ENCODE data around the gene NANP. TPM values are rescaled to one million over a fixed set of nuclear protein-coding genes. Genes with fewer than 3 reads are reported as not detected.
"Not testable (repeated sequence)": the region's sequence is repeated elsewhere in the genome, so short reads cannot be mapped to it uniquely, and the experiment has no call there.

NANP gene
- total and polyA plus RNA-seq, 5 experiments from 2014 or later: 0.41 to 1.6 (median 0.97) TPM

- no peak for ATAC-seq
- no peak for DNase-seq
- H3K27me3 Mint-ChIP-seq: no peaks in the 10 kb centered on the region
- H3K4me3 Mint-ChIP-seq: no peak overlapping the region
- peaks cover 0 to 7% (median 5%) of the 10 kb centered on the region in 4 donors for H3K4me1 Mint-ChIP-seq
- peak overlapping the region in 1 of 10 donors; percentile 62 for H3K27ac Mint-ChIP-seq
- peaks cover 5 to 11% (median 11%) of the 10 kb centered on the region in 3 donors for H3K36me3 Mint-ChIP-seq
- peaks cover 0 to 5% (median 2%) of the 10 kb centered on the region in 9 donors for H3K9me3 Mint-ChIP-seq
- POLR2A ChIA-PET: no interaction called here
Measured at GRCh38 chr20:25629816-25630499, 6.1 kb upstream of the NANP start.

GRCh38 chr20:25626779-25627178, 3.0 kb upstream of the NANP start:
- H3K27ac Mint-ChIP-seq: peak overlapping the region in 2 of 10 donors; percentile 52 to 79
- no peaks in the 10 kb centered on the region for H3K27me3 Mint-ChIP-seq
- ATAC-seq (no peak), DNase-seq (no peak)
- H3K4me1 Mint-ChIP-seq: peaks cover 16 to 22% (median 18%) of the 10 kb centered on the region in 4 donors
- H3K9me3 Mint-ChIP-seq: peaks cover 0 to 5% (median 2%) of the 10 kb centered on the region in 9 donors
- peaks cover 2 to 5% (median 3%) of the 10 kb centered on the region in 3 donors for H3K36me3 Mint-ChIP-seq
- peak overlapping the region in 1 of 10 donors; percentile 34 for H3K4me3 Mint-ChIP-seq
- POLR2A ChIA-PET: no interaction called here

GRCh38 chr20:25624500-25624939, 706 bp upstream of the NANP start:
- Mint-ChIP-seq H3K36me3 (peaks cover 0 to 5% (median 2%) of the 10 kb centered on the region in 3 donors), H3K9me3 (peaks cover 0 to 2% (median 0%) of the 10 kb centered on the region in 9 donors), H3K27ac (peak overlapping the region; percentile 82 to 96 (median 94)), H3K27me3 (no peaks in the 10 kb centered on the region), H3K4me3 (peak overlapping the region; percentile 82 to 98 (median 95)), H3K4me1 (peaks cover 18 to 23% (median 20%) of the 10 kb centered on the region in 4 donors)
- DNase-seq (peak in 2 of 10 donors; percentile 2 to 11), ATAC-seq (no peak)
- POLR2A ChIA-PET: no interaction called here

- POLR2A ChIA-PET: no interaction called here
- Mint-ChIP-seq H3K27ac (peak overlapping the region in 9 of 10 donors; percentile 67 to 95 (median 82)), H3K4me1 (peaks cover 18 to 23% (median 20%) of the 10 kb centered on the region in 4 donors), H3K4me3 (peak overlapping the region; percentile 82 to 98 (median 95)), H3K27me3 (no peaks in the 10 kb centered on the region), H3K36me3 (peaks cover 0 to 5% (median 2%) of the 10 kb centered on the region in 3 donors), H3K9me3 (peaks cover 0 to 2% (median 0%) of the 10 kb centered on the region in 9 donors)
- peak in 5 of 10 donors; percentile 13 to 26 (median 20) for DNase-seq
- ATAC-seq: peak in 1 of 2 donors; percentile 16
Measured at GRCh38 chr20:25623225-25623735, 534 bp downstream of the NANP start.

GRCh38 chr20:25622450-25623224, 1.2 kb downstream of the NANP start:
- H3K4me1 Mint-ChIP-seq: peaks cover 18 to 23% (median 20%) of the 10 kb centered on the region in 4 donors
- H3K27me3 Mint-ChIP-seq: no peaks in the 10 kb centered on the region
- H3K9me3 Mint-ChIP-seq: peaks cover 0 to 2% (median 0%) of the 10 kb centered on the region in 9 donors
- H3K27ac Mint-ChIP-seq: peak overlapping the region; percentile 67 to 95 (median 78)
- ATAC-seq (no peak), DNase-seq (no peak)
- peak overlapping the region; percentile 82 to 98 (median 95) for H3K4me3 Mint-ChIP-seq
- POLR2A ChIA-PET: no interaction called here
- H3K36me3 Mint-ChIP-seq: no peaks in the 10 kb centered on the region

GRCh38 chr20:25622049-25622448, 1.8 kb downstream of the NANP start:
- Mint-ChIP-seq H3K27ac (peak overlapping the region in 2 of 10 donors; percentile 77 to 87), H3K4me3 (peak overlapping the region; percentile 82 to 98 (median 95))

GRCh38 chr20:25619514-25619913, 4.3 kb downstream of the NANP start:
- Mint-ChIP-seq H3K4me3 (no peak overlapping the region), H3K27ac (no peak overlapping the region), H3K36me3 (peaks cover 0 to 10% (median 9%) of the 10 kb centered on the region in 3 donors), H3K4me1 (peaks cover 16 to 20% (median 18%) of the 10 kb centered on the region in 4 donors), H3K9me3 (no peaks in the 10 kb centered on the region), H3K27me3 (no peaks in the 10 kb centered on the region)
- POLR2A ChIA-PET: no interaction called here
- ATAC-seq: no peak
- DNase-seq: no peak

More at GRCh38 chr20:25622049-25622448, 1.8 kb downstream of the NANP start:
- DNase-seq (no peak), ATAC-seq (no peak)
- H3K9me3 Mint-ChIP-seq: peaks cover 0 to 2% (median 0%) of the 10 kb centered on the region in 9 donors
- H3K4me1 Mint-ChIP-seq: peaks cover 18 to 23% (median 20%) of the 10 kb centered on the region in 4 donors
- H3K36me3 Mint-ChIP-seq: no peaks in the 10 kb centered on the region
- no peaks in the 10 kb centered on the region for H3K27me3 Mint-ChIP-seq
- POLR2A ChIA-PET: no interaction called here

- peaks cover 0 to 4% (median 4%) of the 10 kb centered on the region in 3 donors for H3K36me3 Mint-ChIP-seq
- POLR2A ChIA-PET: no interaction called here
- H3K27me3 Mint-ChIP-seq: no peaks in the 10 kb centered on the region
- no peak for ATAC-seq
- no peak for DNase-seq
- H3K4me3 Mint-ChIP-seq: no peak overlapping the region
- no peak overlapping the region for H3K27ac Mint-ChIP-seq
- H3K4me1 Mint-ChIP-seq: peaks cover 0 to 2% (median 0%) of the 10 kb centered on the region in 4 donors
- no peaks in the 10 kb centered on the region for H3K9me3 Mint-ChIP-seq
Measured at GRCh38 chr20:25608774-25609173, 15.0 kb downstream of the NANP start.

- ATAC-seq (no peak), DNase-seq (no peak)
- Mint-ChIP-seq H3K27me3 (peaks cover 0 to 5% (median 0%) of the 10 kb centered on the region in 5 donors), H3K27ac (peak overlapping the region in 1 of 10 donors; percentile 62), H3K36me3 (no peaks in the 10 kb centered on the region), H3K4me3 (no peak overlapping the region), H3K9me3 (no peaks in the 10 kb centered on the region), H3K4me1 (peaks cover 0 to 5% (median 0%) of the 10 kb centered on the region in 4 donors)
- POLR2A ChIA-PET: no interaction called here
Measured at GRCh38 chr20:25606094-25606695, 17.6 kb downstream of the NANP start.

GRCh38 chr20:25605148-25605547, 18.7 kb downstream of the NANP start:
- H3K4me3 Mint-ChIP-seq: no peak overlapping the region
- H3K9me3 Mint-ChIP-seq: peaks cover 0 to 1% (median 0%) of the 10 kb centered on the region in 9 donors
- peaks cover 0 to 7% (median 0%) of the 10 kb centered on the region in 5 donors for H3K27me3 Mint-ChIP-seq
- H3K4me1 Mint-ChIP-seq: peaks cover 0 to 6% (median 0%) of the 10 kb centered on the region in 4 donors
- no peak overlapping the region for H3K27ac Mint-ChIP-seq
- DNase-seq (no peak), ATAC-seq (no peak)
- H3K36me3 Mint-ChIP-seq: no peaks in the 10 kb centered on the region
- POLR2A ChIA-PET: no interaction called here

- peaks cover 0 to 6% (median 0%) of the 10 kb centered on the region in 4 donors for H3K4me1 Mint-ChIP-seq
- H3K9me3 Mint-ChIP-seq: peaks cover 0 to 1% (median 0%) of the 10 kb centered on the region in 9 donors
- POLR2A ChIA-PET: no interaction called here
- H3K36me3 Mint-ChIP-seq: no peaks in the 10 kb centered on the region
- peaks cover 0 to 7% (median 0%) of the 10 kb centered on the region in 5 donors for H3K27me3 Mint-ChIP-seq
- no peak for DNase-seq
- H3K27ac Mint-ChIP-seq: no peak overlapping the region
- no peak overlapping the region for H3K4me3 Mint-ChIP-seq
- no peak for ATAC-seq
Measured at GRCh38 chr20:25604611-25605010, 19.2 kb downstream of the NANP start.

GRCh38 chr20:25602914-25603309, 20.9 kb downstream of the NANP start:
- not testable (repeated sequence) for H3K4me3 Mint-ChIP-seq, DNase-seq, H3K9me3 Mint-ChIP-seq, ATAC-seq, H3K4me1 Mint-ChIP-seq, H3K36me3 Mint-ChIP-seq, H3K27ac Mint-ChIP-seq
- H3K27me3 Mint-ChIP-seq: peaks cover 0 to 10% (median 0%) of the 10 kb centered on the region in 5 donors
- POLR2A ChIA-PET: interaction anchor here (0.7 kb wide), 1 partner anchor 399 kb away, joined by 3 read pairs; no protein-coding TSS in a partner anchor
